ENCODE measurements around the gene PLCD1.
"Not testable (repeated sequence)": the region's sequence is repeated elsewhere in the genome, so short reads cannot be mapped to it uniquely, and the experiment has no call there.

Gene PLCD1

GRCh38 chr3:37997791-37998370 lies 31.6 kb downstream of the PLCD1 start:
- DNase-seq = no peak

DNA sequence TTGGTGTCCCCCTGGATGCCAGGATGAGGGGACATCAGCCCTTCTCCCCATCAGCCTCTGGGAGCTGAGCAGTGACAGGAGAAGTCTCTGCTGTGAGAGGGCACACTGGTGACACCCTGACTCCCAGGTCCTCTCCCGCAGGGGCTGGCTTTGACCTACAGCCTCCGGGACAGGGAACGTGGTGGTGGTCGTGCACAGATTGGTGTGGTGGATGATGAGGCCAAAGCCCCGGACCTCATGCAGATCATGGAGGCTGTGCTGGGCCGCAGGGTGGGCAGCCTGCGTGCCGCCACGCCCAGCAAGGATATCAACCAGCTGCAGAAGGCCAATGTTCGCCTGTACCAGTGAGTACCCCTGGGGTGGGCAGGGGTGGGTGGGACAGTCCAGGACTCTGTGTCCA lies 32.1 kb downstream of the PLCD1 start:
- DNase-seq = no peak

GRCh38 chr3:37996785-37997301 lies 32.6 kb downstream of the PLCD1 start:
- peak; percentile 22 to 37 for DNase-seq

- no peak for DNase-seq
These were observed 33.5 kb downstream of the PLCD1 start for GRCh38 chr3:37995652-37996641.

DNA sequence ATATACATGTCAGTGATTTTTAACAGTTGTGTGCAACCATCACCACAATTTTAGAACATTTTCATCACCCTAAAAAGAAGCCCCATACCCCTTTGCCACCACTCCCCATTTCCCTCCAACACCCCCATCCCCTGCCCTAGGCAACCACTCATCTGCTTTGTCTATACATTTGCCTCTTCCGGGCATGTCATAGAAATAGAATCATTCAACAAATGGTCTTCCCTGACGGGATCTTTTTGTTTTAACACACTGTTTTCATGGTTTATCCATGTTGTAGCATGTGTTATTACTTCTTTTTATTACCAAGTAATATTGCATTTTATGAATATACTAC lies 34.8 kb downstream of the PLCD1 start:
- DNase-seq = no peak

DNA sequence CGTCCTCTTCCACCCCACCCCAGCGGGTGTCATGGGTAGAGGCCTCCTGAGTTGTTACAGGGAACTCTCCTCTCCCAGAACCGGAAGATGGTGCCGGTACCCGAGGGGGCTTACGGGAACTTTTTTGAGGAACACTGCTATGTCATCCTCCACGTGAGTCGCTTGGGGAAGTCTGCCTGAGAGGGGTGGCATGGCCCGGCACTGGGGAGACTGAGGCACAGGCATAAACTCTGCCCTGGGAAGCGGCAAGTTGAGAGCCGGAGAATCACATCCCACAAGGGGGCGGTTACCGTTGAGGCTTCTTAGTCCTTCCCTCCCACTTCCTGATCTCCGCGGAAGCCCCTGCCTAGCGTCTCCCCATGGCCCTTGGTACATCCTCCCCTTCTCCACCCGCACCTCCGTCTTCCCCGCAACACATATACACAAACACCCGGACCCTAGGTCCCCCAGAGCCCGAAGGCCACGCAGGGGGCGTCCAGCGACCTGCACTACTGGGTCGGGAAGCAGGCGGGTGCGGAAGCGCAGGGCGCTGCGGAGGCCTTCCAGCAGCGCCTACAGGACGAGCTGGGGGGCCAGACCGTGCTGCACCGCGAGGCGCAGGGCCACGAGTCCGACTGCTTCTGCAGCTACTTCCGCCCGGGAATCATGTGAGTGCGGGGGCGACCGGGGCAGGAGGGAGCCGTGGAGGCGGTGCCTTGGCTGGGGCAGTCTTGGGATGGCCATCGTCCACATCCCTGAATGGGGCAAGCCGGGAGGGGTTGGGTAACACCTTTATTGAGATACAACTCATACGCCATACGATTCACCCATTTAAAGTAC lies 35.4 kb downstream of the PLCD1 start:
- DNase-seq = no peak

GRCh38 chr3:37993460-37993819 lies 36.0 kb downstream of the PLCD1 start:
- DNase-seq = no peak

- DNase-seq = no peak
These were observed 36.4 kb downstream of the PLCD1 start for GRCh38 chr3:37993067-37993455.

DNA sequence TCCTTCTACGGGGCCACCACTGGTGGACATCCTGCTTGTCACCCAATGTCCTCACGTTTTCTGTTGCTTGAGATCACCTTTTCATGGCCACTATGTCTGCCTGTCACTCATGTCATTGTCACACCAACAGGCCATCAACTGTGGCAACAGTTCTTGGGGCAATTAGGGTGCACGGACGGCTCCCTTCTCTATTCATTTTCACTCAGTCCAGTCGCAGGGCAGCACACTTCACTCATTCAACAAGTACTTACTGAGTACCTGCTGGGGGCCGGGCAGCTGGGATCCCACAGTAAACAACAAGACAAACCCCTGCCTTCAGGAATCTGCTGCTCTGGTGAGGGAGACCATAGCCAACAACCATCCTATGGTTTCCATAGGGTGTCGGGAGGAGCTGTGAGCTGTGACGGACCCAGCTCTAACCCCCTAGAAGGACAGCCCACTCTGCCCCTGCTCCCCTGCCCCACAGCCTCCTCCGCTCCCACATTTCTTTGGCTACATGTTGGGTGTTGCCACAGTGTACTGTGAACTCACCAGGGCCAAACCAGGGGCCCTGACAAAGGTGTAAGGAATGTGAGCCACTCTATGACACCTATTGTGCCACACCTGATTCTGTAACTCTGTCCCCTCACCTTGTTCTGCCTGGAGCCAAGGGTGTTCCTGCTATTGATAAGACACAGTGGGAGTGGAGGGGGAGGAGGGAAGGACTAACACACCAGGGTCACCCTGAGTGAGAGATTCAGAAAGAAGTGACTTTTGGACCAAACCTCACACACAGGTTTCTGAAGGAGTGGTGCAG lies 37.0 kb downstream of the PLCD1 start:
- DNase-seq = no peak

- DNase-seq = no peak
These were observed 37.6 kb downstream of the PLCD1 start for GRCh38 chr3:37991823-37992222.

- DNase-seq = no peak
These were observed 38.3 kb downstream of the PLCD1 start for GRCh38 chr3:37991109-37991508.

GRCh38 chr3:37990527-37990926 lies 38.9 kb downstream of the PLCD1 start, which contains the start of gene VILL:
Gene VILL, plus strand, starts transcription at chr3:37990786. Its CDS starts 2,887 bp downstream, at chr3:37993673.
- no peak for DNase-seq

DNA sequence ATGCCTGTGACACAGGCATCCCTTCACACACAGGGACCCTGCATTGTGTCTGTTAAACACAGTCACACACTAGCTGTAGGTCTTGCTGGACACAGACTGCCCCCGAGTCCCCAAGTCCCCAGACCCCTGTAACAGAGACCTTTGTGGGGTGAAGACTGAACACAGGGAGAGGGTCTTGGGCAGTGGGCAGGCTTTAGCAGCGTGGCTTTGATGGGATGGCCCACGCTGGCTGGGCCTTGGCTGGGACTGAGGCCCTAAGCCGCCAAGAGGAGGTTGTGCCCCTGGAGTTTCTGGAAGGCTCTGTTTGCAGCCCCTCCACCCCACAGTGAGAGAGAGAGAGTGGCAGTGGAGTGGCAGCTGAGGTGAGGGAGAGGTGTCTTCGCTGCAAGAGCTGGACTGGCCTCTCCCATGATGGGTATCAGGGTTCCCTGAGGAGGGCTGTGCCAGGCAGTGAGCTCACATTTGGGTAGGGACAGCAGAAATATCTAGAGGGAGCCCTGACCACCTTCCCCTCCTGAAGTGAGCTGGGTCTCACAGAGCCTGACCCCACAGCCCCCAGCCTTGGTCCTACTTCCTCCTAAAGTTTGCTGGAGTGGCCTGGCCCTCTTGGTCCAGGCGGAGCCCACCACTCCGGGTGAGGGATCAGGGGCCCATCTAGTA lies 39.5 kb downstream of the PLCD1 start:
- DNase-seq = no peak

DNA sequence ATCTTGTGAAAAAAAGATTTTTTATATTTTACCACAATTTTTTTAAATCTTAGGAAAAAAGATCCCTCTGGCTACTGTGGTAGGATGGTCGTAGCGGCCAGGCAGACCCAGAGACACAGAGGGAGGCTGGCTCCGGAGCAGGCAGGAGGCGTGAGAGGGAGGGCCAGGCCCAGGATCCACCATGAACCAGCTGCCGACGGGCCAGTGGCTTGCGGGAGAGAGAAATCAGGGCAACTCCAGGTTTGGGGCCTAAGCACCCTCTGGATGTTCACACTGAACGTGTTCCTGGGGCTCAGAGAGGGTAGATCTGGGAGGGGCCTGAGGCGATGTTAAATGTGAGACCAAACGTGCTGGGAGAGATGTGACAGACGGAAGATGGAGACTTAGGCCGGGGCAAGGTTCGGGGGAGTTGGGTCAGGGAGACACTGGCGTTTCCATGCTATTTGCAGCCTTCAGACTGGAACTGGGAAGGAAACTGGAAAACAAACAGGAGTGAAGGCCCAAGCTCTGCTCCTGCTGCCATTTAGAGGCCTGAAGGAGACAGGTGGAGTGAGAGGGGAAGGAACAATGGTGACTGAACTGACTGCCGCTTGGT lies 40.4 kb downstream of the PLCD1 start:
- DNase-seq = no peak

DNA sequence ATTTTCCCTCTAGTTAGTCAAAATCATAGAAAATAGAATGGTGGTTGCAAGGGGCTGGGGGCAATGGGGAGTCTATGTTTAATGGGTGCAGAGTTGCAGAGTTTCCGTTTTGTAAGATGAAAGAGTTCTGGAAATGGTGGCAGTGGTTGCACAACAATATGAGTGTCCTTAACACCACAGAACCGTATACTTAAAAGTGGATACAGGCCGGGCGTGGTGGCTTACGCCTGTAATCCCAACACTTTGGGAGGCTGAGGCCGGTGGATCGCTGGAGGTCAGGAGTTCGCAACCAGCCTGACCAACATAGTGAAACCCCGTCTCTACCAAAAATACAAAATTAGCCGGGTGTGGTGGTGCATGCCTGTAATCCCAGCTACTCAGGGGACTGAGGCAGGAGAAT lies 41.1 kb downstream of the PLCD1 start:
- not testable (repeated sequence) for DNase-seq

GRCh38 chr3:37987751-37988179 lies 41.7 kb downstream of the PLCD1 start:
- DNase-seq = no peak

GRCh38 chr3:37987315-37987697 lies 42.1 kb downstream of the PLCD1 start:
- no peak for DNase-seq

DNA sequence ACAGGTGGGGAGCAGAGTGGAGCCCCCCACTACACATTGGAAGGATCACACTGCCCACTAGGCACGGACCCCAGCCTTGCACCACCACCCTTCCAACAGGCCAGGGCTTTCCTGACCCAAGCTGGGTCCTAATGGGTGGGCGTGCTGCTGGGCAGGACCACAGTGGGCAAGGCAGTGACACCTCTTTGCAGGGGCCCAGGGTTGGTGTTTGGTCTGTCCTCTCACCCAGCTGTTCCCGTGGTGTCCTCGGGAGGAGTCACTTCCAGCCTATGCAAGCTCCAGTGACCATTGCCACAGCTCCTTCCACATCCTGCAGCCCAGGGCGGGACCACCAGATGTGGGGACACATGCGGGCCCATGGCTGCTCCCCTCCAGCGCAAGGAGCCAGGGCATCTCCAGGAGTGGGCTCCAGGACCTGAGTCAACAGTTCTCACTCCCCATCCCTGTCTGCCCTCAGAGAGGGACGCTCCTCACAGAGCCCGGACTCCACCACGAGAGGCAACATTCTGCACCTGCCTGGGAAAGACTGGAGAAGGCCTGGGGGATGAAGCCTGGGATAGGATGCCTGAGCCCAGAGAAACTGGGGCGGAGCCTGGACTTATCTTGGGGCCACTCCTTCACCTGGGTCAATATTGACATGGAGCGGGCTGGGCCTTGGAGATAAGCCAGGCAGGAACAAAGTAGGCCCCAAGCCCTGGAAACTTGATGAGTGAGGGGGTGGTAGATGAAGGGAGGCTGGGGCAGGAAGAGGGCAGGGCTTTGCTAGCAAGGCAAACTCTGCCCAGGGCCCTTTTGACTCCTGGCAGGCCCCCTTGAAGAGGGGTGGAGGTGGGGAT lies 42.7 kb downstream of the PLCD1 start:
- DNase-seq = no peak

GRCh38 chr3:37985637-37986320 lies 43.7 kb downstream of the PLCD1 start:
- DNase-seq = no peak

- DNase-seq = no peak
These were observed 44.8 kb downstream of the PLCD1 start for GRCh38 chr3:37984596-37984995.

Data from NCI-H2081 (cell line).